GM21825 (cell line): Measurements from ENCODE around the gene CRB2.

ENCODE experiments used
- ATAC-seq: cut with Tn5 transposase; IDR thresholded peaks from one replicate; pipeline ENCODE4 v1.9.1; 2021; ENCODE audit warnings: mild to moderate bottlenecking, moderate library complexity; ENCODE audit not compliant: unreplicated experiment

CRB2 gene

DNA sequence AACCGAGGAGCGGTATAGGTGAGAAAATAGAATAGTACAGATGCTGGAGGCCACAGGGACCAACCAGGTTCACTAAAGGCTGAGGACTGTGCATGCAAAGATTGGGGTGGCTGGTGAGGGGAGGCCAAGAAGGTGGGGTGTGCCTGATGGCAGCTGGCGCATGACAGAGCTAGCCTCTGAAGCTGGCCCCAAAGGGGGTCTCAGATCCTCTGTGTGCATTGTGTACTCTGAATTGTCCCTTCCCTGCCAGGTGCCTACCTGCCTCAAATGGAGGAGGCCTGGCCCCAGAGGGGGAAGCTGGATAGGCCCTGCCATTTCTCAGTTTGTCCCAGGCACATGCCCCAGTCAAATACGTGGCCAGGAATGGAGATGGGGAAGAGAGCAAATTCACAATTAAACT, 63.1 kb downstream of the CRB2 start:
- ATAC-seq = no peak

GRCh38 chr9:123419721-123420591, 64.0 kb downstream of the CRB2 start:
- ATAC-seq = no peak

GRCh38 chr9:123420592-123421111, 64.7 kb downstream of the CRB2 start:
- ATAC-seq = no peak

GRCh38 chr9:123421186-123421585, 65.2 kb downstream of the CRB2 start:
- ATAC-seq = no peak

- ATAC-seq = no peak
These were observed 65.9 kb downstream of the CRB2 start for GRCh38 chr9:123421801-123422455.

- ATAC-seq = no peak
These were observed 66.8 kb downstream of the CRB2 start for GRCh38 chr9:123422635-123423310.

- no peak for ATAC-seq
These were observed 67.3 kb downstream of the CRB2 start for GRCh38 chr9:123423311-123423640.

DNA sequence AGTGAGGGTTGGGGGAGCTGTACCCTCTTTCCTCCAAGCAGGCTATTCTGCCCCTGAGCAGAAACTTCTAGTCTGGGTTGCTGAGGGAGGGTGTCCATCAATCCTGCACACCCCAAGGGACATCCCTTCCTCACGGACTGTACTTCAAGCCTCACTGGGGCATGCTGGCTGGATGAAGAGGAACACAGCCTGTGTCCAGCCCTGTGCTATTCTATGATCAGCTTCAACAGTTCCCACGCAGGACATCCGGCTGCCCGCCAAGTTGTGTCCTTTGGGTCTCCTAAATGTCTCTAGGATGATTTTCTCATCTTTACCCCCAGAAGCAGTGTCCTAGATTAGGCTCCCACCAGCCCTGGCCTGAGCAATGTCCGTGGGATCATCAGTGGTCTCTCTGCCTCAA, 68.1 kb downstream of the CRB2 start:
- no peak for ATAC-seq

DNA sequence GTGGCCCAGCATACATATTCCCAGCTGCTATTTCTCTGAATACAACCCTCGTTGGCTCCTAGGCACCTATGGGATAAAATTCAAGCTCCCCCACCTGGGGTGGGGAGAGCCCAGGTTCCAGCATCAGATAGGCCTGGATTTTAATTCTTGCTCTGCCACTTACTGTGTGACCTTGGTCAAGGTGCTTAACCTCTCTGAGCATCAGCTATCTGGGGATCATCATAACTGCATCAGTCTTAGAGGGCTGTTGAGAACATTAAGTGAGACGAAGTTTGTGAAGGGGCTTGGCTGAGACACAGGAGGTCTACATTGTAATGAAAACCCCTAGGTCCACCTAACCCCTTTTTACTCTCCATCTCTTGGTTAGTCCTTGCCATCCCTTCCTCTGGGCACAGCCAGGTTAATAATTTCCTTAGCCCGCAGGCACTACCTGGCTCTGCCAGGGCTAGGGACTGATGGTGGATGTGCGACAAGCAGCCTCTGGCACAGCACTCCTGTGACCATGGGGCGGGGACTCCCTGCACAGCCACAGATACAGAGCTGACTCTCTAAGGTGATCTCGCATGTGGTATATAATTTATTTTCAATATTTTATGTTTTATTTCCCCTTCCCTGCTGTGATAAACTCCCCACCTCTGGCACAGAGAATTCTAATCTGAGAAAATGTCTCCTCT, 68.7 kb downstream of the CRB2 start:
- ATAC-seq = no peak

GRCh38 chr9:123425261-123425821, 69.3 kb downstream of the CRB2 start:
- no peak for ATAC-seq

- peak; percentile 10 for ATAC-seq
These were observed 69.9 kb downstream of the CRB2 start for GRCh38 chr9:123425836-123426365.

- peak; percentile 64 for ATAC-seq
These were observed 70.4 kb downstream of the CRB2 start for GRCh38 chr9:123426406-123426805.
